ENCODE measurements around the gene ZBTB45. TPM values are rescaled to one million over a fixed set of nuclear protein-coding genes. Genes with fewer than 3 reads are reported as not detected.
A peak's percentile ranks its signal among the peaks of the same experiment; 100 is the strongest.

ZBTB45 gene
- total and polyA plus RNA-seq, 2 donors from 2014 or later = 7.7 to 16.9 TPM

- Histone ChIP-seq H3K36me3 (ENCODE audit: control insufficient read depth in 2 of 3, insufficient read depth in 3 of 3, low read length in 3 of 3) (peaks cover 0 to 6% (median 4%) of the 10 kb centered on the region in 3 donors), H3K4me3 (ENCODE audit: low read length in 3 of 3) (peak overlapping the region in 2 of 3 donors; percentile 21 to 53), H3K9ac (ENCODE audit: low read length in 3 of 3) (peak overlapping the region in 1 of 3 donors; percentile 22), H3K4me1 (ENCODE audit: control insufficient read depth in 2 of 3, insufficient read depth in 2 of 3, low read depth in 1 of 3, low read length in 3 of 3) (peaks cover 3 to 39% (median 17%) of the 10 kb centered on the region in 3 donors), H3K9me3 (ENCODE audit: control insufficient read depth in 2 of 3, insufficient read depth in 1 of 3, low read length in 3 of 3) (no peaks in the 10 kb centered on the region), H3K27ac (ENCODE audit: low read depth in 2 of 2, low read length in 2 of 2) (peak overlapping the region in 1 of 2 donors; percentile 71), H3K27me3 (ENCODE audit: control insufficient read depth, insufficient read depth, low read length) (no peaks in the 10 kb centered on the region)
- TF ChIP-seq CTCF (IDR thresholded peaks at IDR 0.05; ENCODE audit: borderline replicate concordance, extremely low read depth, insufficient read depth) = no peak
- FAIRE-seq (no peak), DNase-seq (peak in 1 of 5 donors; percentile 75)
- intact Hi-C loops (cut with DNase I) = no loop called here
These were observed 41.9 kb upstream of the ZBTB45 start for GRCh38 chr19:58561373-58562121.

- H3K4me1 ChIP-seq (ENCODE audit: control insufficient read depth in 2 of 3, insufficient read depth in 2 of 3, low read depth in 1 of 3, low read length in 3 of 3) = peaks cover 3 to 43% (median 17%) of the 10 kb centered on the region in 3 donors
- no peak overlapping the region for H3K9ac ChIP-seq (ENCODE audit: low read length in 3 of 3)
- no peaks in the 10 kb centered on the region for H3K27me3 ChIP-seq (ENCODE audit: control insufficient read depth, insufficient read depth, low read length)
These were observed 41.3 kb upstream of the ZBTB45 start for GRCh38 chr19:58560921-58561320.

GRCh38 chr19:58560007-58560887, 40.6 kb upstream of the ZBTB45 start:
- H3K9ac ChIP-seq (ENCODE audit: low read length in 3 of 3) = peak overlapping the region; percentile 20 to 57 (median 56)
- H3K4me3 ChIP-seq (ENCODE audit: low read length in 3 of 3) = peak overlapping the region; percentile 81 to 100 (median 95)
- no peaks in the 10 kb centered on the region for H3K9me3 ChIP-seq (ENCODE audit: control insufficient read depth in 2 of 3, insufficient read depth in 1 of 3, low read length in 3 of 3)
- H3K4me1 ChIP-seq (ENCODE audit: control insufficient read depth in 2 of 3, insufficient read depth in 2 of 3, low read depth in 1 of 3, low read length in 3 of 3) = peaks cover 3 to 47% (median 17%) of the 10 kb centered on the region in 3 donors
- peak overlapping the region; percentile 98 to 100 for H3K27ac ChIP-seq (ENCODE audit: low read depth in 2 of 2, low read length in 2 of 2)
- FAIRE-seq (no peak), DNase-seq (peak in 1 of 5 donors; percentile 63)
- H3K27me3 ChIP-seq (ENCODE audit: control insufficient read depth, insufficient read depth, low read length) = no peaks in the 10 kb centered on the region
- peaks cover 0 to 11% (median 9%) of the 10 kb centered on the region in 3 donors for H3K36me3 ChIP-seq (ENCODE audit: control insufficient read depth in 2 of 3, insufficient read depth in 3 of 3, low read length in 3 of 3)
- intact Hi-C loops (cut with DNase I) = no loop called here
- TF ChIP-seq CTCF (IDR thresholded peaks at IDR 0.05; ENCODE audit: borderline replicate concordance, extremely low read depth, insufficient read depth) = no peak

More at GRCh38 chr19:58560921-58561320, 41.3 kb upstream of the ZBTB45 start:
- DNase-seq (peak in 1 of 5 donors; percentile 65), FAIRE-seq (no peak)
- H3K4me3 ChIP-seq (ENCODE audit: low read length in 3 of 3) = no peak overlapping the region
- H3K9me3 ChIP-seq (ENCODE audit: control insufficient read depth in 2 of 3, insufficient read depth in 1 of 3, low read length in 3 of 3) = no peaks in the 10 kb centered on the region
- intact Hi-C loops (cut with DNase I) = no loop called here
- peaks cover 0 to 11% (median 9%) of the 10 kb centered on the region in 3 donors for H3K36me3 ChIP-seq (ENCODE audit: control insufficient read depth in 2 of 3, insufficient read depth in 3 of 3, low read length in 3 of 3)
- H3K27ac ChIP-seq (ENCODE audit: low read depth in 2 of 2, low read length in 2 of 2) = no peak overlapping the region
- no peak for TF ChIP-seq CTCF (IDR thresholded peaks at IDR 0.05; ENCODE audit: borderline replicate concordance, extremely low read depth, insufficient read depth)
